ENCODE data around the gene FAM81B.
"Not testable (repeated sequence)": the region's sequence is repeated elsewhere in the genome, so short reads cannot be mapped to it uniquely, and the experiment has no call there.

FAM81B gene

GRCh38 chr5:95380103-95380628, 11.0 kb upstream of the FAM81B start:
- DNase-seq (ENCODE audit: insufficient read length, low spot score) = no peak
- no peak for TF ChIP-seq POLR2A (IDR thresholded peaks at IDR 0.05; ENCODE audit: low read depth, low read length)
- FAIRE-seq = no peak

- no peak for FAIRE-seq
- no peak for DNase-seq (ENCODE audit: insufficient read length, low spot score)
Observed at GRCh38 chr5:95382801-95383200, 8.4 kb upstream of the FAM81B start.

GRCh38 chr5:95384485-95385213, 6.5 kb upstream of the FAM81B start:
- DNase-seq (ENCODE audit: insufficient read length, low spot score) = no peak
- FAIRE-seq = no peak
- TF ChIP-seq POLR2A (IDR thresholded peaks at IDR 0.05; ENCODE audit: low read depth, low read length) = no peak

More at GRCh38 chr5:95382801-95383200, 8.4 kb upstream of the FAM81B start:
- TF ChIP-seq POLR2A (IDR thresholded peaks at IDR 0.05; ENCODE audit: low read depth, low read length) = no peak

- FAIRE-seq = no peak
- no peak for TF ChIP-seq POLR2A (IDR thresholded peaks at IDR 0.05; ENCODE audit: low read depth, low read length)
- DNase-seq (ENCODE audit: insufficient read length, low spot score) = no peak
Observed at GRCh38 chr5:95385334-95385733, 5.8 kb upstream of the FAM81B start.

GRCh38 chr5:95391965-95392364, 799 bp downstream of the FAM81B start:
- FAIRE-seq; DNase-seq (ENCODE audit: insufficient read length, low spot score): not testable (repeated sequence)

- FAIRE-seq (peak; percentile 43), DNase-seq (ENCODE audit: insufficient read length, low spot score) (no peak)
- TF ChIP-seq POLR2A (IDR thresholded peaks at IDR 0.05; ENCODE audit: low read depth, low read length) = no peak
Observed at GRCh38 chr5:95392593-95393182, 1.5 kb downstream of the FAM81B start.

GRCh38 chr5:95393279-95393678, 2.1 kb downstream of the FAM81B start:
- no peak for DNase-seq (ENCODE audit: insufficient read length, low spot score)
- TF ChIP-seq POLR2A (IDR thresholded peaks at IDR 0.05; ENCODE audit: low read depth, low read length) = no peak
- FAIRE-seq = no peak

- FAIRE-seq = no peak
- no peak for DNase-seq (ENCODE audit: insufficient read length, low spot score)
- no peak for TF ChIP-seq POLR2A (IDR thresholded peaks at IDR 0.05; ENCODE audit: low read depth, low read length)
Observed at GRCh38 chr5:95398989-95399388, 7.8 kb downstream of the FAM81B start.

GRCh38 chr5:95401626-95402025, 10.5 kb downstream of the FAM81B start:
- no peak for DNase-seq (ENCODE audit: insufficient read length, low spot score)
- no peak for TF ChIP-seq POLR2A (IDR thresholded peaks at IDR 0.05; ENCODE audit: low read depth, low read length)
- no peak for FAIRE-seq

- FAIRE-seq (no peak), DNase-seq (ENCODE audit: insufficient read length, low spot score) (peak; percentile 11)
- no peak for TF ChIP-seq POLR2A (IDR thresholded peaks at IDR 0.05; ENCODE audit: low read depth, low read length)
Observed at GRCh38 chr5:95403996-95404395, 12.8 kb downstream of the FAM81B start.

GRCh38 chr5:95406426-95407090, 15.4 kb downstream of the FAM81B start:
- no peak for FAIRE-seq
- TF ChIP-seq POLR2A (IDR thresholded peaks at IDR 0.05; ENCODE audit: low read depth, low read length) = no peak
- DNase-seq (ENCODE audit: insufficient read length, low spot score) = no peak

- FAIRE-seq (no peak), DNase-seq (ENCODE audit: insufficient read length, low spot score) (no peak)
- no peak for TF ChIP-seq POLR2A (IDR thresholded peaks at IDR 0.05; ENCODE audit: low read depth, low read length)
Observed at GRCh38 chr5:95410279-95410678, 19.1 kb downstream of the FAM81B start.

- no peak for TF ChIP-seq POLR2A (IDR thresholded peaks at IDR 0.05; ENCODE audit: low read depth, low read length)
- DNase-seq (ENCODE audit: insufficient read length, low spot score) (no peak), FAIRE-seq (no peak)
Observed at GRCh38 chr5:95411474-95411873, 20.3 kb downstream of the FAM81B start.

GRCh38 chr5:95414451-95414850, 23.3 kb downstream of the FAM81B start:
- DNase-seq (ENCODE audit: insufficient read length, low spot score) (no peak), FAIRE-seq (no peak)

More at GRCh38 chr5:95414451-95414850, 23.3 kb downstream of the FAM81B start:
- TF ChIP-seq POLR2A (IDR thresholded peaks at IDR 0.05; ENCODE audit: low read depth, low read length) = no peak

All from H54 (cell line).